Measurements from ENCODE around the gene ICAM1.
"Not testable (repeated sequence)": the region's sequence is repeated elsewhere in the genome, so short reads cannot be mapped to it uniquely, and the experiment has no call there.

ICAM1 gene

GRCh38 chr19:10230173-10230860 lies 40.6 kb upstream of the ICAM1 start:
- H3K9ac ChIP-seq (ENCODE audit: low read depth, low read length), result peak overlapping the region; percentile 79; the same call in 1 of the 2 replicates
- H3K27ac ChIP-seq (ENCODE audit: low read length), result no peak overlapping the region
- H3K4me3 ChIP-seq (ENCODE audit: low read length), result peak overlapping the region; percentile 74
- H3K36me3 ChIP-seq (ENCODE audit: insufficient read depth, low read depth, low read length), result no peaks in the 10 kb centered on the region
- no peaks in the 10 kb centered on the region for H3K4me1 ChIP-seq (ENCODE audit: insufficient read depth, low read length)
- no peaks in the 10 kb centered on the region; the same call in 1 of the 2 replicates for H3K27me3 ChIP-seq (ENCODE audit: insufficient read depth, low read length)
- no peaks in the 10 kb centered on the region for H3K9me3 ChIP-seq (ENCODE audit: insufficient read depth, low read depth, low read length)

DNA sequence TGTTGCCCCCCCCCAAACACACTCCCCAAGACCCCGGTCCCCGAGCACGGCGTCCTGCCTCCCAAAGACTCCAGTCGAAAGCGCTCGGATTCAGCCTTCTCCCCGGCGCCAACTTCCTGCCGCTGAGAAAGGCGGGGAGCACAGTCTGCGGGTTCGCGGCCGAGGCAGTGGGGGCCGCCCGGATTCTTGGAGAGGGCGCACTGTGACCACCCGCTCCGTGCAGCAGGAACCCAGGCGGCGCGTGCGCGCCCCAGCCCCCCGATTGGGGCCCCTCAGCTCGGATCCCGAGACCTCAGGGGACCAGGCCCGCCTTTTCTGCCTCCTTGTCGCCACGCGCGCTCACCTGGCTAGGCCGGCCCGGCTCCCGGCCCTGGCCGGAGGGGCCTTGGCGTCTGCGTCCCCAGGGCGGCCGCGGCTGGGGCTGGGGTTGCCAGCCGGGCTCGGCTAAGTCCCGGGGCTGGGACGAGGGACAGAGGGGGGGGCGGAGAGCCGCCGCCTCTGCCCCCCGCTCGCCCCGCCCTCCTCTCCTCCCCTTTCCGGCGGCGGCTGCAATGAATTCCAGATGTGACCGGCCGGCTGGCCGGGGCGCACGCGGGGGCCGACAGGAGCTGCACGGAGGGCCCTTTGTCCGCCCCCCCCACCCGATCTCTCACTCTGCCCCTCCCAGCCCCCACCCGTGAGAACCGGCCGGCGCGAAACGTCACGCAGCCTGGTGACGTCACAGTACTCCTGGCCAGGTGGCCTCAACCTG lies 39.9 kb upstream of the ICAM1 start, which contains the start of gene S1PR2:
TSS of gene S1PR2 (minus strand) at position 471 of the 751 bp plus-strand sequence. CDS start 6,426 bp downstream, outside the sequence.
- no peaks in the 10 kb centered on the region for H3K9me3 ChIP-seq (ENCODE audit: insufficient read depth, low read depth, low read length)
- peak within 1 kb of the TSS; percentile 79 for H3K9ac ChIP-seq (ENCODE audit: low read depth, low read length)
- H3K27me3 ChIP-seq (ENCODE audit: insufficient read depth, low read length), result no peaks in the 10 kb centered on the region; the same call in 1 of the 2 replicates
- no peaks in the 10 kb centered on the region for H3K4me1 ChIP-seq (ENCODE audit: insufficient read depth, low read length)
- H3K36me3 ChIP-seq (ENCODE audit: insufficient read depth, low read depth, low read length), result no peaks in the 10 kb centered on the region
- H3K27ac ChIP-seq (ENCODE audit: low read length), result no peak within 1 kb of the TSS
- H3K4me3 ChIP-seq (ENCODE audit: low read length), result peak within 1 kb of the TSS; percentile 74

GRCh38 chr19:10231612-10232228 lies 39.2 kb upstream of the ICAM1 start:
- H3K4me3 ChIP-seq (ENCODE audit: low read length), result peak overlapping the region; percentile 74
- no peaks in the 10 kb centered on the region for H3K36me3 ChIP-seq (ENCODE audit: insufficient read depth, low read depth, low read length)
- peak overlapping the region; percentile 57; the same call in 1 of the 2 replicates for H3K9ac ChIP-seq (ENCODE audit: low read depth, low read length)
- no peaks in the 10 kb centered on the region for H3K4me1 ChIP-seq (ENCODE audit: insufficient read depth, low read length)
- H3K27me3 ChIP-seq (ENCODE audit: insufficient read depth, low read length), result no peaks in the 10 kb centered on the region; the same call in 1 of the 2 replicates
- no peaks in the 10 kb centered on the region for H3K9me3 ChIP-seq (ENCODE audit: insufficient read depth, low read depth, low read length)
- H3K27ac ChIP-seq (ENCODE audit: low read length), result no peak overlapping the region

DNA sequence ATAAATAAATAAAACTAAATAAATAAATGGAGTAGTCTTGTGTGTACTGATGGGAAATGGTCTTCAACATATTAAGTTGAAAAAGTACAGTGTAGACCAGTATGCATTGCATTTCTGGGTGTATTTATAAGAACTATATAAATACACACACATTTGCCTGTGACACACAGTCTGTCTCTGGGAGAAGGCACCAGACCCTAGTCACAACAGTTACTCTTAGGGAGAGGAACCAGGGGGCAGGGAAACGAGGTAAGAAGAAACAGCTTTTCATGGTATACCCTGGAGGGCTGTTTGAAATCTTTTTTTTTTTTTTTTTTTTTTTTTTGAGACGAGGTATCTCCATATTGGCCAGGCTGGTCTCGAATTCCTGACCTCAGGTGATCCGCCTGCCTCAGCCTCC lies 37.0 kb upstream of the ICAM1 start:
- Histone ChIP-seq H3K9me3 (ENCODE audit: insufficient read depth, low read depth, low read length) (no peaks in the 10 kb centered on the region), H3K4me1 (ENCODE audit: insufficient read depth, low read length) (no peaks in the 10 kb centered on the region), H3K36me3 (ENCODE audit: insufficient read depth, low read depth, low read length) (no peaks in the 10 kb centered on the region), H3K27me3 (ENCODE audit: insufficient read depth, low read length) (no peaks in the 10 kb centered on the region; the same call in 1 of the 2 replicates), H3K4me3 (ENCODE audit: low read length) (no peak overlapping the region), H3K9ac (ENCODE audit: low read depth, low read length) (no peak overlapping the region), H3K27ac (ENCODE audit: low read length) (no peak overlapping the region)

DNA sequence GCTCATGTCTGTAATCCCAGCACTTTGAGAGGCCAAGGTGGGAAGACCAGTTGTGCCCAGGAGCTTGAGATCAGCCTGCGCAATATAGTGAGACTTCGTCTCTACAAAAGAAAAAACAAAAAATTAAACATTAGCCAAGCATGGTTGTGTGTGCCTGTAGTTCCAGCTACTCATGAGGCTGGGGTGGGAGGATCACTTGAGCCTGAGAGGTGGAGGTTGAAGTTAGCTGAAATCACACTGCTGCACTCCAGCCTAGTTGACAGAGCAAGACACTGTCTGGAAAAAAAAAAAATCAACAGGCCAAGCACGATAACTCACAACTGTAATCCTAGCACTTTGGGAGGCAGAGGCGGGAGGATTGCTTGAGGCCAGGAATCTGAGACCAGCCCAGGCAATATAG lies 35.9 kb upstream of the ICAM1 start:
- H3K27ac ChIP-seq (ENCODE audit: low read length), result no peak overlapping the region

GRCh38 chr19:10235409-10235808 lies 35.5 kb upstream of the ICAM1 start:
- not testable (repeated sequence) for H3K9ac ChIP-seq (ENCODE audit: low read depth, low read length); H3K27ac ChIP-seq (ENCODE audit: low read length)

More for the DNA sequence above, 35.9 kb upstream of the ICAM1 start:
- Histone ChIP-seq H3K4me1 (ENCODE audit: insufficient read depth, low read length) (no peaks in the 10 kb centered on the region), H3K36me3 (ENCODE audit: insufficient read depth, low read depth, low read length) (no peaks in the 10 kb centered on the region), H3K4me3 (ENCODE audit: low read length) (no peak overlapping the region), H3K27me3 (ENCODE audit: insufficient read depth, low read length) (no peaks in the 10 kb centered on the region; the same call in 1 of the 2 replicates), H3K9me3 (ENCODE audit: insufficient read depth, low read depth, low read length) (no peaks in the 10 kb centered on the region), H3K9ac (ENCODE audit: low read depth, low read length) (no peak overlapping the region)

GRCh38 chr19:10237702-10238101 lies 33.2 kb upstream of the ICAM1 start:
- H3K36me3 ChIP-seq (ENCODE audit: insufficient read depth, low read depth, low read length), result no peaks in the 10 kb centered on the region
- H3K4me1 ChIP-seq (ENCODE audit: insufficient read depth, low read length), result no peaks in the 10 kb centered on the region
- H3K4me3 ChIP-seq (ENCODE audit: low read length), result no peak overlapping the region
- no peak overlapping the region for H3K27ac ChIP-seq (ENCODE audit: low read length)
- H3K9me3 ChIP-seq (ENCODE audit: insufficient read depth, low read depth, low read length), result no peaks in the 10 kb centered on the region
- H3K9ac ChIP-seq (ENCODE audit: low read depth, low read length), result no peak overlapping the region
- H3K27me3 ChIP-seq (ENCODE audit: insufficient read depth, low read length), result no peaks in the 10 kb centered on the region

More at GRCh38 chr19:10235409-10235808, 35.5 kb upstream of the ICAM1 start:
- H3K36me3 ChIP-seq (ENCODE audit: insufficient read depth, low read depth, low read length); H3K4me1 ChIP-seq (ENCODE audit: insufficient read depth, low read length); H3K27me3 ChIP-seq (ENCODE audit: insufficient read depth, low read length); H3K9me3 ChIP-seq (ENCODE audit: insufficient read depth, low read depth, low read length); H3K4me3 ChIP-seq (ENCODE audit: low read length): not testable (repeated sequence)

DNA sequence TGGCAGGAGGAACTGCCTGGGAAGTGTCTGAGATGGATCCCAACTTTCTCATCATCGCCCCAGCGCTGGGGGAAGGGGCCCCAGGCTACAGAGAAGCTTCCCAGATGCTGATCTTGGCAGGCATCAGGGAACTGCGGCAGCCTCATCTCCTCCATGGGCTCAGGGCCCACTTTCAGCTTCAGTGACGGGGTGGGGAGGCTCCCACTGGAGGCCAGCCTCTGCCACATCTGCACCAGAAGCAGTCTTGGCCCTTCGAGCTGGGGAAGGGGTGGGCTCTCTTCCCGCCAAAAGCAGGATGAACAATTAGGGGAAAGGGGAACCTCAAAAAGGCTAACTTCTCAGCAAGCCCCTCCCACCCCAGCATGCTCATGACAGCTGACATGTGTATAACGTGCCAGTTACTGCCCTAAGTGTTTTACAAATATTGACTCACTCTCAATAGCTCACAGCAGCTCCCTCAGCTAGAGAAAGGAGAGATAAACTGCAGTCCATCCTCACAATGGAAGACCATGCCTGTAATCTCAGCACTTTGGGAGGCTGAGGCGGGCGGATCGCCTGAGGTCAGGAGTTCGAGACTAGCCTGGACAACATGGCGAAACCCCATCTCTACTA lies 32.6 kb upstream of the ICAM1 start:
- no peak overlapping the region for H3K4me3 ChIP-seq (ENCODE audit: low read length)
- no peaks in the 10 kb centered on the region for H3K4me1 ChIP-seq (ENCODE audit: insufficient read depth, low read length)
- H3K27me3 ChIP-seq (ENCODE audit: insufficient read depth, low read length), result no peaks in the 10 kb centered on the region
- H3K9ac ChIP-seq (ENCODE audit: low read depth, low read length), result no peak overlapping the region
- H3K27ac ChIP-seq (ENCODE audit: low read length), result no peak overlapping the region
- H3K9me3 ChIP-seq (ENCODE audit: insufficient read depth, low read depth, low read length), result no peaks in the 10 kb centered on the region
- H3K36me3 ChIP-seq (ENCODE audit: insufficient read depth, low read depth, low read length), result no peaks in the 10 kb centered on the region

GRCh38 chr19:10241826-10242449 lies 29.0 kb upstream of the ICAM1 start:
- not testable (repeated sequence) for H3K4me1 ChIP-seq (ENCODE audit: insufficient read depth, low read length); H3K4me3 ChIP-seq (ENCODE audit: low read length); H3K36me3 ChIP-seq (ENCODE audit: insufficient read depth, low read depth, low read length); H3K27ac ChIP-seq (ENCODE audit: low read length); H3K9me3 ChIP-seq (ENCODE audit: insufficient read depth, low read depth, low read length); H3K9ac ChIP-seq (ENCODE audit: low read depth, low read length); H3K27me3 ChIP-seq (ENCODE audit: insufficient read depth, low read length)

DNA sequence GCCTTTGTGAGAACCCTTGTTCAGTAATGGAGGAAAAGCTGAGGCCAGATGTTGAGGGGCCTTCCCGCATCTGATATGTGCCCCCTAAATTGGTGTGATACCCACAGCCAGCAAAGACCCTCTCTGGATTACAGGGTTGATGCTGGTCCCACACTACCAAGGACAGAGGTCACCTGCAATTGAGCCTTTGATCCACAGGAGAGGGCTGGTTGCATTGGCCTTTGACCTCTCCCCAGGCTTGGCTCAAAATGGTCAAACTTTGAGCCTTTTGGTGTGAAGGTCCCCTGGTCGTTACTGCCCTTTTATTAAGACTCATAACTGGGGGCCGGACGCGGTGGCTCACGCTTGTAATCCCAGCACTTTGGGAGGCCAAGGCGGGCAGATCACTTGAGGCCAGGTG lies 27.3 kb upstream of the ICAM1 start:
- Histone ChIP-seq H3K9me3 (ENCODE audit: insufficient read depth, low read depth, low read length) (no peaks in the 10 kb centered on the region), H3K4me3 (ENCODE audit: low read length) (no peak overlapping the region), H3K4me1 (ENCODE audit: insufficient read depth, low read length) (no peaks in the 10 kb centered on the region), H3K9ac (ENCODE audit: low read depth, low read length) (no peak overlapping the region), H3K27ac (ENCODE audit: low read length) (no peak overlapping the region), H3K36me3 (ENCODE audit: insufficient read depth, low read depth, low read length) (no peaks in the 10 kb centered on the region), H3K27me3 (ENCODE audit: insufficient read depth, low read length) (no peaks in the 10 kb centered on the region)

Measured in iPS-20b (cell line).